HK-2 (cell line): ENCODE results near the gene LRRC8C.
A peak's percentile ranks its signal among the peaks of the same experiment; 100 is the strongest.
"Not testable (repeated sequence)": the region's sequence is repeated elsewhere in the genome, so short reads cannot be mapped to it uniquely, and the experiment has no call there.

Experiments
- DNase-seq: peaks from one replicate; pipeline ENCODE4 v3.0.0-alpha.2; 2018; ENCODE audit not compliant: unreplicated experiment

LRRC8C gene

DNA sequence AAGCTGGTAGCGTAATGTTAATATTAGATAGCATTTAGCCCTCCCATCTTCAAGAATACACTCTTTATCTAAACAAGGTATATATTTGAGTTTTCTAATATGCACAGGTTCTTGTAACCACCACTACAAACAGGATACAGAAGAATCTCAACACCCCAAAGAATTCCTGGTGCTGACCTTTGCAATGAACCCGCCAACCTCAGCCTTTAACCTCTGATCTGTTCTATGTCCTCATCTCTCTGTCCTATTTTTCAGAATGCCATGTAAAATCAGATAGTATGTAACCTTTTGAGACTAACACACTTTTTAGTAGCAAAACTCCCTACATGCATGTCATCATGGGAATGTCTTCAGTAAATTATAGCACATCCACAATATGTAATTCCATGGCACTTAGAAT lies 71.1 kb downstream of the LRRC8C start:
- DNase-seq, result no peak

GRCh38 chr1:89704885-89705284 lies 72.0 kb downstream of the LRRC8C start:
- not testable (repeated sequence) for DNase-seq

DNA sequence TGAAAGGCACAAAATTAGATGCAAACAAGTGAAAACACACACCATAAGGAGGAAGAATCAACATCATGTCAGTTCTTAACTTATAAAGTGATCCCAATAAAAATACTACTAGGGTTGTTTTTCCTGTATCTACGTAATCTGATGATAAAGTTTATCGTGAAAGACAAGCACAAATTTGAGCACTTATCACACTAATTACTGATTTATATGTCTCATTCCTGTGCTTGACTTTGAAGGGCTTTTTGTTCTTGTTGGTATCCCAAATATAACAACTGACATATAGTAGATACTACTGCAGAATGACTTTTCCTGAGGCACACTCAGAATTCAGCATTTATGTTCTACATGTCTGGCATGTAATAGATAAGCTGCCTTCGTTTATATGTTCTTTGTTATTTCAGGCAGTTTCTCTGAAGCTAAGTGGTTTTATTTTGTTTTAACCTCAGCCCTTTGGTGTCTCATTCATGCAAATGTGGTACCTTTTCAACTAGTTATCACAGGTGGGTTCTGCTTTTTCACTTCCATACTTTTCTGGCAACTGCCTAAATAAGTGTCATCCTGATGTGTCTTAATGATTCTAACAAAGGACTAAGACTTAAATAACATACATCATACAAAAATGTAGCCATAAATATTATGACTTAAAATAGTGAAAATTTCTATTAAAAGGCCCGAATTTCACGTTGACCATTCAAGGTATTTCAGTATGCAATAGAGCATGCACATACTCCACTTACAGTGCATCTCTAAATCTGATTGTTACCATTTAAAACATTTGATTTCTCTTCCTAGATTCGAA lies 73.2 kb downstream of the LRRC8C start:
- DNase-seq, result no peak

DNA sequence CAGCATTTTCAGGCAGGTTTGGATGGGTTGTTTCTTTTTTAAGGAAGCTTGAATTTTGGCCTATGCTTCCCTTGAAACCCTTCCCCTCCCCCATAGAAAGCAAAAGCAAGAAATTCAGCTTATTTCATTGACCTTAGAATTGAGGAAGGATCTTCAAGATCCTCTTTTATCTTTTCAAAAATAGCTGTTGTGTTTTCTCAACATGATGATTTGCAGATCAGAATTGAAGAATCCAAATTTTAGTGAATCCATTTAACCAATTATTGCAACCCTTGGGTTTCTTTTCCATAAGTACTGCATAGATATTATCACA lies 73.7 kb downstream of the LRRC8C start:
- DNase-seq, result no peak

GRCh38 chr1:89708751-89709375 lies 75.9 kb downstream of the LRRC8C start:
- DNase-seq, result no peak

- DNase-seq, result no peak
Measured at GRCh38 chr1:89710498-89711139, 77.7 kb downstream of the LRRC8C start.

DNA sequence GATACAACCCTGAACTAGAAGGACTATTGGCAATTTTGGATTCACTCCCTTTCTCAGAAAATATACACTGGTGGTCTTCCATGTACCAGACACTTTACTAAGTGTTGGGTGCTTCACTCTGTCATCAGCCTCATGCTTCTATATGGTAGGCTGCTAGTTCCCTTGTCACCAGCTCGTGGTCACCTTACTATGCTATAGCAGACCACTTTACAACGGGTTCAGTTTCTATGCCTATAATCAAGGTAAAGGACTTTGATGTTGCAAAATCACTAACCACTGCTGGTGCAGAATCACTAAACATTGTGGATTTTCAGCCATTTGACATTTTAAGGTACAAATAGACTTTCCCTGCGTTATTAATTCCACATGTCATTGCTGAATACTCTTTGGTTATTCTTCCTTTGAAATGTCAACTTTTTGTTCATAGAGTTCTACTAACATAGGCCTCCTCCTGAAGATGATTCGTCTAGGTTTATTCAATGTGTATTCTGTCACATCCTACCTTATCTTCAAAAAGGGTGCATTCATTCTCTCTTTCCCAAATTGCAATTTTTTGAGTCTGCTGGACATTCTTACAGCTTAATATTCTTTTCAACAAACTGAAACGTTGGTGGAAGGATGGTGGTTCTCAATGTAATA lies 78.3 kb downstream of the LRRC8C start:
- no peak for DNase-seq

DNA sequence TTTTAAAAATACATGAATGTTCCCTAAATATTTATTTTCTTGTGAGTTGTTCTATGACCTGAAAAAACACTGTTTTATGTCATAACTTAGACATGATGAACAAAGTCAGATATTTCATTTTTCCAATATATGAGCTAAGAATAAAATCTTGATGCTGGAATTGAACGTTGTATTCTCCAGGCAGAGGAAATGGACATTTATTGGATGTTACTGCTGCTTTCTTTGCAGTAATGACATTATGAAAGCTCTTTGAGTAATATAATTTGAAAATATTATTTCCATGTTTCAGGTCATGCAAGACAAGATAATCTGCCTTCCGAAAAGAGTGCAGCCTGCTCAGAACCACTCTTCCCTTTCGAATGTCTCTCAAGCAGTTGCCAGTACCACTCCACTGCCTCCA lies 79.5 kb downstream of the LRRC8C start:
- DNase-seq, result no peak

DNA sequence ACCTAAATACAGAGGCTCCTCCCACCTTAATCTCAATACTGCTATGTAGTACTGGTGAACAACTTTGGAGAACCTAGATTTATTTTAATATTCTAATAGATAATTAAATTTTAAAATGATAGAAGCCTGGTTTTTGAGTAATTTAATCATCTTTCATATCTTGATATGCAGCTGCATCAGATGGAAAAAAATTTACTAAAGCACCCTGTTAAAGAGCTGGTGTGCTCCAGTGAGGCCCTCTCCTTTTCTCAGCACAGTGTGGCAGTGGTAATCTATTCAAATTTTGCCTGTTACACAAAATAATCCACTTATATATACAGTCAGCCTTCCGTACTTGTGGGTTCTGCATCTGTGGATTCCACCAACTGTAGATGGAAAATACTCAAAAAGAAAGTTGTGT lies 82.8 kb downstream of the LRRC8C start:
- no peak for DNase-seq

GRCh38 chr1:89719502-89720306 lies 86.8 kb downstream of the LRRC8C start:
- no peak for DNase-seq

GRCh38 chr1:89720839-89721238 lies 87.9 kb downstream of the LRRC8C start:
- no peak for DNase-seq

DNA sequence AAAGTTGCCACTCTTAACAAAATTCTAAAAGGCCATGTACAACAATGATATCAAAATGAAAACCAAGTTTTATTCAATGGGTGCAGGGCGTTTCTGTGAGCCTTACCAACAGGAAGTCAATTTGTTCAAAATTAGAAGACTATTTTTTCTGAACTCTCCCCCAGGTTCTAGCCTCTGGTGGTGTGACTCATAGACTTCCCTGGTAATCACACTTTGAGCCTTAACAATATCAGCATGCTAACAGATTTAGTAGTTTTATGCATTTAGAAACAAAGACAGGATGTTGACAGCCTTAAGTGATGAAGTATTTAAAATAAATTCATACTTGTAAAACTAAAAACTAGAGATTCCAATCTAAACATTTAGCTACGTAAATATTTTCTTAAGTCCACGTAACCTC lies 88.4 kb downstream of the LRRC8C start:
- DNase-seq, result no peak

GRCh38 chr1:89723144-89723543 lies 90.2 kb downstream of the LRRC8C start:
- no peak for DNase-seq

- DNase-seq, result no peak
Measured at GRCh38 chr1:89723863-89724262, 90.9 kb downstream of the LRRC8C start.

GRCh38 chr1:89724369-89725010 lies 91.6 kb downstream of the LRRC8C start:
- DNase-seq, result peak; percentile 10

DNA sequence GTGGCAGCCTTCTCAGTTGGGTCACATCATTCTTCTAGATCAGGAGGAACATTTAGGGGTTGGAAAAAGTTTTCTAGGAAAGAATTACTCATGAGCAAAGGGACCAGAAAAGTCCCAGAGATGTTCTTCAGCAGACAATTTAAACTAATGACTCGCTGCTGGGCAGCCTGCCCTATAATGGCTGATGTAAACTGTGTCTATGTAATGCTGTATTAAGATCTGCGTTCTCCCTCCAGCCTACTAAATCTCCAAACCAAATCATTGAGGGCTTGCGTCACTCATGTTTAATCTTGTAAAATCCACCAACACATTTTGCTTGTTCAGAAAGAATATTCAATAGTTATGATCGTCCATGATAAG lies 92.1 kb downstream of the LRRC8C start:
- peak; percentile 8 for DNase-seq

DNA sequence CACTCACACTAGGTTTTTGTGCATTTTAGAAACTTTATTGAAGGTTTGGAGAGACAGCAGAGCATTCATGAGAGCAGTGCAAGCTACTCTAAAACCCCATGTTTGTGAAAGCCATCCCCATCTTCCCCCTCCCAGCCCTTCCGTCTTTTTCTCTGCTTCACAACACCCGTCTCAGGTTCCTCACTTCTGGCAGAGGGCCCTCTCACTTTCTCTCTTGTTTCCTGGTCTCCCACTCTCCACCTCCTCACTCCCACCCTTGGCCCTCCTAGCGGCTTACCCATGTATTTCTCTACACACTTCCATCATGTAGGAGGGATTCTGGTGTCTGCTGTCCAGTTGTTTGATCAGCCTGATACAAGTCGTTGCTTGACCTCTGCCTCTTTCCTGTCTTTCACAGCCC lies 92.7 kb downstream of the LRRC8C start:
- no peak for DNase-seq

GRCh38 chr1:89727517-89728312 lies 94.8 kb downstream of the LRRC8C start:
- DNase-seq, result no peak

GRCh38 chr1:89728381-89728780 lies 95.5 kb downstream of the LRRC8C start:
- no peak for DNase-seq

DNA sequence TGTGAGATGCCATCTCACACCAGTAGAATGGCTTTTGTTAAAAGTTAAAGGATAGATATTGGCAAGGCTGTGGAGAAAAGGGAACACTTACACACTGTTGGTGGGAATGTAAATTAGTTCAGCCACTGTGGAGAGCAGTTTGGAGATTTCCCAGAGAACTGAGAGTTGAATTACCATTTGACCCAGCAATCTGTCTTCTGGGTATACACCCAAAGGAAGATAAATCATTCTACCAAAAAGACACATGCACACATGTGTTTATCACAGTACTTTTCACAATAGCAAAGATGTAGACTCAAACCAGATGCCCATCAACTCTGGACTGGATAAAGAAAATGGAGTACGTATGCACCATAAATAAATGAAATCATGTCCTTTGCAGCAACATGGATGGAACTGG lies 99.3 kb downstream of the LRRC8C start:
- no peak for DNase-seq
